Endothelial cell (in vitro differentiated cells): ENCODE data around the gene CEP83. TPM values are rescaled to one million over a fixed set of nuclear protein-coding genes. Genes with fewer than 3 reads are reported as not detected.
"Not testable (repeated sequence)": the region's sequence is repeated elsewhere in the genome, so short reads cannot be mapped to it uniquely, and the experiment has no call there.

Experiments
- DNase-seq: peaks from one replicate; pipeline ENCODE4 v3.0.0; 2021; ENCODE audit warnings: low spot score
- H3K27ac Mint-ChIP-seq: one replicate; pipeline ENCODE4 v1.8.0; 2021; ENCODE audit warnings: mixed read lengths, inconsistent platforms; ENCODE audit not compliant: unreplicated experiment
- H3K27me3 Mint-ChIP-seq: one replicate; pipeline ENCODE4 v1.8.0; 2021; ENCODE audit warnings: mild to moderate bottlenecking, moderate library complexity, mixed read lengths, inconsistent platforms; ENCODE audit not compliant: unreplicated experiment
- H3K36me3 Mint-ChIP-seq: one replicate; pipeline ENCODE4 v1.8.0; 2021; ENCODE audit warnings: mild to moderate bottlenecking, low read depth, mixed read lengths, inconsistent platforms; ENCODE audit not compliant: unreplicated experiment
- H3K4me1 Mint-ChIP-seq: one replicate; pipeline ENCODE4 v1.8.0; 2021; ENCODE audit warnings: mild to moderate bottlenecking, mixed read lengths, inconsistent platforms; ENCODE audit not compliant: unreplicated experiment
- H3K4me3 Mint-ChIP-seq: one replicate; pipeline ENCODE4 v1.8.0; 2021; ENCODE audit warnings: mild to moderate bottlenecking, mixed read lengths, inconsistent platforms; ENCODE audit not compliant: unreplicated experiment
- H3K9me3 Mint-ChIP-seq: one replicate; pipeline ENCODE4 v1.8.0; 2021; ENCODE audit warnings: mixed read lengths, inconsistent platforms; ENCODE audit not compliant: unreplicated experiment
- CTCF ChIP-seq: fragments of 200-600 bp; sonication (generic); IDR thresholded peaks from one replicate; pipeline ENCODE4 v1.5.0; 2021; ENCODE audit warnings: antibody characterized with exemption; ENCODE audit not compliant: unreplicated experiment
- total RNA-seq: library from RNA; stranded (reverse); fragmentation: NEBNext Ultra II Directional; extraction: Animal tissue kit (Norgen Biotek cat#: 25700); gene quantifications from one replicate; pipeline ENCODE4 v1.2.1, GENCODE V29; 2021; ENCODE audit not compliant: unreplicated experiment

The CEP83 gene
- total RNA-seq, 1 donor from 2014 or later, result 18.6 TPM

DNA sequence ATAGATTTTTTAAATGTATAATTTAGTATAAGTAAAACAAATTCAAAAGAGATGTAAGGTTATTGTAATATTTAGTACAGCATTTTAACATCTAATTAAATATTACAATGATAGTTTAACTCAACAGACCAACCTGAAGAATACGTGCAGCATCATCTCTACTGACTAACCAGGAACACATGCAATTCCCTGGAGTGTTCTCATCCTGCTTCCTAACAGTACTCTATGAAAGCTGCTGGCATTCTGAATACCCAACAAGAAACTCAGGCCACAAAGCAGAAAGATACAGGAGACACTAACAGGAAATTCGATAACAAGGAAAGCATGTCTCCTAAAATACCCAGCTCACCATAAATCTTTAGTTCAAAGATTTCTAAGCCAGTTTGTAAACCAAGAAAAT is 58.3 kb downstream of the CEP83 start:
- TF ChIP-seq CTCF, result no peak
- Mint-ChIP-seq H3K4me3 (no peak overlapping the region), H3K27ac (no peak overlapping the region), H3K36me3 (peaks cover 25% of the 10 kb centered on the region), H3K9me3 (peaks cover 5% of the 10 kb centered on the region), H3K4me1 (no peaks in the 10 kb centered on the region), H3K27me3 (no peaks in the 10 kb centered on the region)
- DNase-seq, result no peak

- not testable (repeated sequence) for H3K9me3 Mint-ChIP-seq, H3K27ac Mint-ChIP-seq, DNase-seq, H3K4me1 Mint-ChIP-seq, H3K4me3 Mint-ChIP-seq, H3K27me3 Mint-ChIP-seq
- H3K36me3 Mint-ChIP-seq, result peaks cover 25% of the 10 kb centered on the region
Measured at GRCh38 chr12:94398685-94399084, 61.0 kb downstream of the CEP83 start.

DNA sequence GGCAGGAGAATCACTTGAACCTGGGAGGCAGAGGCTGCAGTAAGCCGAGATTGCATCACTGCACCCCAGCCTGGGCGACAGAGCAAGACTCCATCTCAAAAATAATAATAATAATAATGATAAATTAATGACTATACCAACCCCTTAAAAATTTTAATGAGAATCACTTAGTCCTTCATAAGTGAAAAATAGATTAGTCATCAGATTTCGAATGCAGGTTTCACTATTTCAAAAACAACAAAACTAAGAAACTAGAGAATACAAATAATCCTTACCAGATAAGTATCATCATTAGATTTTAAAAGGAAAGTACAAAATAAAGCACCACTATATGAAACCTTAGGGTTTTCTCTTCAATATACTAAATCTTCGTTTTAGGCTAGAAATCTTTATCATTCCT is 62.3 kb downstream of the CEP83 start:
- Mint-ChIP-seq H3K36me3 (peaks cover 24% of the 10 kb centered on the region), H3K4me3 (no peak overlapping the region), H3K4me1 (no peaks in the 10 kb centered on the region), H3K27me3 (no peaks in the 10 kb centered on the region), H3K9me3 (peaks cover 5% of the 10 kb centered on the region), H3K27ac (no peak overlapping the region)
- no peak for DNase-seq
- no peak for TF ChIP-seq CTCF

DNA sequence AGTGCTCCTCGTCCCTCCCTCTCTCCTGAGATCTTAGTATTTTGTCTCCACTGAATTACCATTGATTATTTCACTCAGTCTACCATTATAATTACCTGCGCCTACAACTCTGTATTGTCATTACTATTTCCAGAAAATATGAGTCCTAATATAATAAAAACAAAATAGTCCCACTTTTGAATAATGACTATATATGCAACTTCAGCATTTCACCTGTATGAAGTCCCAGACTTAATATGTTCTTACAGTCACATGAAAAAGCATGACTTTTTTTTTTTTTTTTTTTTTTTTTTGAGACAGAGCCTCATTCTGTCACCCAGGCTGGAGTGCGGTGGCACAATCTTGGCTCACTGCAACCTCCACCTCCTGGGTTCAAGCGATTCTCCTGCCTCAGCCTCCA is 63.7 kb downstream of the CEP83 start:
- not testable (repeated sequence) for DNase-seq, H3K4me3 Mint-ChIP-seq, H3K27ac Mint-ChIP-seq, H3K4me1 Mint-ChIP-seq, H3K27me3 Mint-ChIP-seq, H3K9me3 Mint-ChIP-seq
- peaks cover 31% of the 10 kb centered on the region for H3K36me3 Mint-ChIP-seq

GRCh38 chr12:94390130-94390485 is 69.6 kb downstream of the CEP83 start:
- Mint-ChIP-seq H3K9me3 (peaks cover 5% of the 10 kb centered on the region), H3K27me3 (no peaks in the 10 kb centered on the region), H3K27ac (no peak overlapping the region), H3K4me1 (no peaks in the 10 kb centered on the region), H3K36me3 (peaks cover 20% of the 10 kb centered on the region), H3K4me3 (no peak overlapping the region)
- DNase-seq, result no peak
- no peak for TF ChIP-seq CTCF

- not testable (repeated sequence) for H3K27ac Mint-ChIP-seq, H3K27me3 Mint-ChIP-seq, H3K9me3 Mint-ChIP-seq, DNase-seq, H3K4me3 Mint-ChIP-seq, H3K4me1 Mint-ChIP-seq
- peaks cover 25% of the 10 kb centered on the region for H3K36me3 Mint-ChIP-seq
Measured at GRCh38 chr12:94389482-94390129, 70.1 kb downstream of the CEP83 start.
